Measurements from ENCODE around the gene NACC2.
"Not testable (repeated sequence)": the region's sequence is repeated elsewhere in the genome, so short reads cannot be mapped to it uniquely, and the experiment has no call there.

The NACC2 gene

DNA sequence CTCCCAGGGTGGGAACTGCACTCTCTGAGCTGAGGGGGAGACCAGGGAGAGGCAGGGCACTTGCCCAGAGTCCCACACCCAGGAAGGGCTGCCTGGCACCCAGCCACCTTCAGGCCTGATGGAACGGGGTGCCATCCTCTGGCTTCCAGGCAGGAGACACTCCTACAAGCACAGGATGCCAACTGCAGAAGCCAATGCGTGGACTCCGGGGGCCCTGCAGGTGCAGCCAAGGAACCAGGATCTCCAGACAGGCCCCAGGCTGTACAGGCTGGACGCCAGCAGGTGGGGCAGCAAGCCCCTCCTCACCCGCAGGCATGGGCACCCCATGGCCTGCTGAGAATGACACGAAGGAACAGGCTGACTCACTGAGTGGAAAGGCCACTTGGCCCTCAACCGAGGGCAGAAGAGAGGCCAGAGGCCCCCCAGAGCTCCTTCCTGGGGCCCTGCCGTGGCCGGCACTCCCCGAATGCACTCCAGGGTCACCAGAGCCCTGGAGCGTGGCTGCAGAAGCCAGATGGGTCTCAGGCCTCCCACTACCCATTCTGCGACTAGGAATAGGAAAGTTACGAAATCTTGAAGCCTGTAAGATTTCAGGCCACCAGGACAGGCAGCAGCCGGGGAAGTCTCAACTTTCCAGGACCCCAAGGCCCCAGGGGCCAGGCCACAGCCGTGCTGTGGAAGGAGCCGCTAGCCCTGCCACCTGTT lies 15.7 kb downstream of the NACC2 start:
- DNase-seq, result no peak

- no peak for DNase-seq
These were observed 16.5 kb downstream of the NACC2 start for GRCh38 chr9:136078498-136079011.

DNA sequence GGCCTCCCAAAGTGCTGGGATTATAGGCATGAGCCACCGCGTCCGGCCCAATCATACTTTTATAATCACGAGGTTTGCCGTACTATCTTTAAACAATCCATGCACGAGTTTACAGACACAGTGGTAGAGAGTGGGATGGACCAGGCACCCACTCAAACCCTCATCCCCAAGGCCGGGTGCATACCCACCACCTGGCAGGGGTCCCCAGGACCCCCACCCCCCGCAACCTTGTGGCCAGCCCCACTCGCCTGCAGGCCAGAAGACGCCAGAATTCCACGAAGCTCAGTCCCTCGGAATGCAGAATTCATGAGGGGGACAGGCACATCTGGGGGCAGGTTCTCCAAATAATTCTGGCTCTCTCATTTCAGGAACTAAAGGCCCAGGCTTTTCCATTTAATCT lies 17.1 kb downstream of the NACC2 start:
- DNase-seq, result no peak

DNA sequence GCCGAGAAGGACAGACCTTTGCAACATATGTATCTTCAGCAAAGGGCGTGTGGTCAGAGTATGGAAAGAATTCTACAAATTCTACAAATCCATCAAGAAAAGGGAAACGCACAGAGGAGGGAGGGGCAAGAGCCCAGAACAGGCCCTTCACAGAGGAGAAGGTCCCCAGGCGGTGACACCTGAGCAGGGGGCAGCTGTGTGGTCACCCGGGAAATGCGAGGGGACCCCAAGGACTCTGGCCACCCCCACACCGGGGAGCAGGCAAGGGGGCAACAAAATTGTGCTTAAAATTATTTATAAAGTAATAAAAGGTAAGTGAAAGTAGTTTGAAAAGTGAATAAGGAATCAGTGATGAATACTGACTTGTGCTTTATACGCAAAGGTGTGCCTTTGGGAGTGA lies 17.6 kb downstream of the NACC2 start:
- DNase-seq, result no peak

- DNase-seq, result no peak
These were observed 19.0 kb downstream of the NACC2 start for GRCh38 chr9:136075881-136076678.

DNA sequence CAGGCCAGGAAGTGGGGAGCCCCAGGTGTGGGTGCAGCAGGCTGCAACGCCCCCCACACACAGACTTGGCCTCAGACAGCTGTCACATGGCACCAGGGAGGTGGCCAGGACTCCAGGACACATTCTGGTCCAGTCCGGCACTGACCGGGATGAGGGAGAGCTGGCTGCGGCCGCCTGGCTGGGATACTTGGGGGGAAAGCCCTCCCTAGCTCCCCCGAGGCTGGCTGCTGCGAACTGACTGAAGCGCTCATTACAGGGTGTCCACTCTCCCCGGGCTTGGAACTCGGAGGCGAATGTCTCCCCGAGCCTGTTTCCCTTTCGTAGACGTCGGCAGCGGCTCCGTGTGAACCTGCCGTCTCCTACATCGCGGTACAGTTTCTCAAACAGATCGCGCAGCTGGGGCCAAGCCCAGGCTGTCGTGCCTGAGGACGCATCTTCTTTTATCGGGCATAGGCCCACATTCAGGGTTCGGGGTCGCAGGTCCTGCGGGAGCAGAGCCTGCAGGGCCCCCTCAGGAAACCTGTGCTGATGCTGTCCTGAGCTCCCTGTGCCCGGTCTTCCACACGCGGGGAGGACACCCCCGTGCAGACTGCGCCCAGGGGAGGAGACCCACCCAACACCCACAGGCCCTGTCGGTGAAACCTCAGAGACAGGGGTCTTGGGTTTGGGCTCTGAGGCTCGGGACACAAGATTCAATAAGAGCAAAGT lies 19.8 kb downstream of the NACC2 start:
- DNase-seq, result no peak

GRCh38 chr9:136074706-136075105 lies 20.4 kb downstream of the NACC2 start:
- DNase-seq, result no peak

DNA sequence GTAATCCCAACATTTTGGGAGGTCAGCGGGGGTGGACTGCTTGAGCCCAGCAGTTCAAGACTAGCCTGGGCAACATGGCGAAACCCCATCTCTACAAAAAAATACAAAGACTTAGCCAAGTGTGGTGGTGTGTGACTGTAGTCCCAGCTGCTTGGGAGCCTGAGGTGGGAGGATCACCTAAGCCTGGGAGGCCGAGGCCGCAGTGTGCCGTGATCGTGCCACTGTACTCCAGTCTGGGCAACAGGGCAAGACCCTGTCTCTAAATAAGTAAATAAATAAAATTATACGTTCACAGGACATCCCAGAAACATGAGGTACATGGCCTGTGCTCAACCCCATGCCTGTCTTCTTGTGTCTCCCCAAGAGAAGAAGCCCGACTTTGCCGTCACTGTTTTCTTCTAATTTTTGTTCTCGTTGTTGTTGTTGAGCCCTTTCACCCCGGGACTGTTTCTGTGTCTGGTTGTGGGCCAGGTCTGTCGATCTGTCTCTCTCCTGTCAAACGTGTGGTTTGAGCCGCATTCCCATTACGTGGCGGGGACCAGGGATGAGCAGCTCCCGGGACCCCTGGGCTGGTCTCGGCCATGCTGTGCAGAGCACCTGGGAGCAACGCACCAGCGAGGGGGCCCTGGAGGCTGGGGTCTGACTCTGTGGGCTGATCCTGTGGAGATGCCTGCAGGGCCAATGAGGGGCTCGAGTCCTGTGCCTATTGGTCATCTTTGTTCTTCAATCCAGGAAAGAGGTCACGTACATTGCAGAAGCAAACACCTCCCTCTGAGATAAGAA lies 32.2 kb downstream of the NACC2 start:
- DNase-seq, result no peak

DNA sequence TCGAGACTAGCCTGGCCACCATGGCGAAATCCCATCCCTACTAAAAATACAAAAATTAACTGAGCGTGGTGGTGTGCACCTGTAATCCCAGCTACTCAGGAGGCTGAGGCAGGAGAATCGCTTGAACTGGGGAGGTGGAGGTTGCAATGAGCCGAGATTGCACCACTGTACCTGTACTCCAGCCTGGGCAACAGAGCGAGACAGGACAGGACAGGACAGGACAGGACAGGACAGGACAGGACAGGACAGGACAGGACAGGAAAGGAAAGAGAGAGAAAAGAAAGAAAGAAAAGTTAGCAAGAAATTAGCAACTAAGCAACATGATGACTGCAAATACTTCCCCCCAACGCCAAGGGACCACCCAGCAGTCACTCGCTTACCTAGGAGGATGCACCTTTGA lies 33.2 kb downstream of the NACC2 start:
- not testable (repeated sequence) for DNase-seq

GRCh38 chr9:136061405-136061804 lies 33.7 kb downstream of the NACC2 start:
- DNase-seq, result no peak

GRCh38 chr9:136060671-136061371 lies 34.3 kb downstream of the NACC2 start:
- DNase-seq, result no peak

GRCh38 chr9:136059851-136060670 lies 35.0 kb downstream of the NACC2 start:
- no peak for DNase-seq

GRCh38 chr9:136059321-136059791 lies 35.7 kb downstream of the NACC2 start:
- DNase-seq, result no peak

DNA sequence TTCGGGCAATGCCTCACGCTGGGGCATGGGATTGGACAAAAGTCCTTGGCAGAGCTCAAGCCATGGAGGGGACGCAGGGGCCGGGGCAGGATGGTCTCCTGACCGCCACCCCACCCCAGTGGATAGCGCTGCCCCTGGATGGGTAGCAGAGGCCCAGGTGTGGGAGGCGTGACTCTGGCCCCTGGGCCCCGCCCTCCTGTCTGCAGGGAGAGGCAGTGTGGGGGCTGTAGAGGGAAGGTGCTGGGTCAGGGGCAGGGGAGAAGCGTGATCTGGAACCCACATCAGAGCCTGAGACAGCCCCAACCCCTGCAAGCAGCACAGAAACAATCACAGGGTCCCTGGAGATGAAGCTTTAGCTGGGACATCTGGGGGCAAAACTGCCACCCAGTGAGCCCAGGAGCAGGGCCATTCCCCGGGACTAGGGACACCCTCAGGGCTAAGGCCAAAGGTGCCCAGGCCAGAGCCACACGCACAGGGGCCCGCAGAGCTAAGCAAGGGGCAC lies 36.2 kb downstream of the NACC2 start:
- no peak for DNase-seq

DNA sequence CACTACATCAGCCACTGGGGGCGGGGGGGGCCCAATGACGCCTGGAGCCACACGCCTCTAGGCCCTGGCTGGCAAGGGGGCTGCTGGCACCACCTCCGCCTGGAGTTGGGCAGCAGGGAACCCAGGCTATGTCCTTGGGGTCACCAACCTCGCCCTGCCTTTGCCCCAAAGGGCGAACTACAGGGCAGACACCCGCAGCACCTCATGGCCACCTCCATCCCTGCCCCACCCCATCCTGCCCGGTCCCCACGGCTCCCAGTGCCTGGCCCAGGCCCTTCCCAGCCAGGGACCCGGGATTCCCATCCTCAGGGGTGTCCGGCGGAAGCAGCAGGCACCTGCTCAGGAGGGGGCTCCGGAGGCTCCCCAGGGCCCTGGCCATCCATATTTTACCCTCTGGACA lies 37.0 kb downstream of the NACC2 start:
- DNase-seq, result no peak

DNA sequence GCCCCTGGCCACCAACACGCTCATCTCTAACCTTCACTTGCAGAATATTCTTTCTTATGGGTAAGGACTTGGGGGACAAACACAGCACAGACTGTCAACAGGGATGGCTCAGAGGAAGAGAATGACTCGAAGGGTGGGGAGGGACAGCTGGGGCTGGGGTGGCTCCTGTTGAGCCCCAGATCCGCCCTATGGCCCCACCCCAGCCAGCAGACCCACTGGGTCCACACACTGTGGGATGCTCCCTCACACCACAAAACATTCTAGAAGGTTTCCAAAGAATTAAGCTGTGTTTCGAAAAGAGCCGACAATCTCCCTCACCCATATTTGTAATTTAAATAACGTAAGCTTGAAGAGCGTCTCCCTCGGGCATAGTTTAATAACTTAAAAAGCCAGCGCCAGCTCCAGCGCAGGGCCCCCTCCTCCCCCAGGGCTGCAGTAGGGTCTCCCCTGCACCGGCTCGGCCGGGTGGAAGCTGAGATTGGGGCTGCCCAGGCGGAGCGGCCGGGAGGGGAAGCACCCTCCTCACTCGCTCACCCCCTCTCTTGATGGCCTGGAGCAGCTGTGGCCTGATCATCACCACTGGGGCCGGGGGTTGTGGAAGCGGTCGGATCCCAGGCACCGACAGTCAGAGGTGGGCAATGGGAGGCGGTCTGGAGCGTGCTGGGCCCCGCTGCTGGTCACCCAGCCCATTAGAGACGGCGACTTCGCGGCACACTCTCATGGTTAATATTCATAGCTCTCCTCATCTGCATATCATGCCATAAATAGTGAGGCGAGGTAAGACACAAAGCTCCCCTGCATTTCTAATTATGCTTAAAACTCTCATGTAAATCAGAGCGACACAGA lies 37.6 kb downstream of the NACC2 start:
- DNase-seq, result no peak

GRCh38 chr9:136056546-136057235 lies 38.4 kb downstream of the NACC2 start:
- no peak for DNase-seq

GRCh38 chr9:136055715-136056545 lies 39.2 kb downstream of the NACC2 start:
- DNase-seq, result no peak

All from activated naive CD4-positive, alpha-beta T cell treated with Interleukin-2 at 50 U/mL for 16 hours (primary cell).